ENCODE results near the gene GRM7. TPM values are rescaled to one million over a fixed set of nuclear protein-coding genes. Genes with fewer than 3 reads are reported as not detected.

GRM7 gene
- total RNA-seq, 1 experiment from 2014 or later: not detected

DNA sequence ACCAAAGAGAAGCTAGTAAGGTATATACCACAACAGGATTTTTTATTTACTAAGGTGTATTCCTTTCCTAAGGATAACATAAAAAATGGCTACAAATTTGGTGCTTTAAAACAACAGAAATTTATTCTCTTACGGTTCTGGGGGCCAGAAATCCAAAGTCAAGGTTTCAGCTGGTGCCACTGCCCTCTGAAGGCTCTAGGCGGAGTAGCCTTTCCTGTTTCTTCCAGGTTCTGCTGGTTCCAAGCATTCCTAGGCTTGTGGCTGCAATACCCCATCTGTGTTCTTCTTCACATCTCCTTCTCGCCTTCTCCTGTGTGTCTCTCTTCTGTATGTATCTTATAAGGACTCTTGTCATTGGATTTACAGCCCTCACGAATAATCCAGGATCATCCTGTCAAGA is 549.9 kb downstream of the GRM7 start:
- BruUV-seq (replicated peaks): no TSS peak
- DNase-seq (ENCODE audit: low spot score): no peak
- CTCF ChIA-PET: no interaction called here

DNA sequence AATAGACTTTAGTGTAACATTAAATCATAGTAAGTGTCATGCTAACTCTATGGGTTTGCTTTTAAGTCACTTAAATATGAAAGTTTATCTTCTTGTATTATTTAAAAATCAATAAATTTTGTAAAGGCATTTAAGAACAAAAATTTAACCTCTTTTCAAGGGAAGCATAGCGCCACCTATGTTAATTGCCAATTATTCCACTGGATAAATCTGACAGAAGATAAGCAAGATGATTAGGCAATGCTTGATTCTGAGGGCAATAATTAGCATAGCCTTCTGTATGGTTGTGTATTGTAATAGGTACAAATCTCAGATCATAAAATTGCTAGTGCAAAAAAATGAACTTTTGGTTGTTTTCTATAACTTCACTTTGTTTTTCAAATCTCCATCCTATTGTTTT is 560.1 kb downstream of the GRM7 start:
- ChIA-PET POLR2A (ENCODE audit: low non-redundant PET) (no interaction called here), CTCF (no interaction called here)
- Histone ChIP-seq H3K27me3 (replicated peaks; ENCODE audit: insufficient read depth, low read depth, low read length, poor library complexity) (no peaks in the 10 kb centered on the region), H3K4me1 (ENCODE audit: insufficient read depth, low read length, poor library complexity, severe bottlenecking) (no peaks in the 10 kb centered on the region), H3K4me3 (ENCODE audit: low read depth, low read length, poor library complexity, severe bottlenecking) (no peak overlapping the region), H3K9me3 (ENCODE audit: low read depth, low read length, poor library complexity, severe bottlenecking) (no peaks in the 10 kb centered on the region), H3K36me3 (ENCODE audit: insufficient read depth, low read length, poor library complexity, severe bottlenecking) (no peaks in the 10 kb centered on the region), H3K27ac (ENCODE audit: low read depth, low read length, poor library complexity, severe bottlenecking) (no peak overlapping the region)
- TF ChIP-seq, protein P1, sequence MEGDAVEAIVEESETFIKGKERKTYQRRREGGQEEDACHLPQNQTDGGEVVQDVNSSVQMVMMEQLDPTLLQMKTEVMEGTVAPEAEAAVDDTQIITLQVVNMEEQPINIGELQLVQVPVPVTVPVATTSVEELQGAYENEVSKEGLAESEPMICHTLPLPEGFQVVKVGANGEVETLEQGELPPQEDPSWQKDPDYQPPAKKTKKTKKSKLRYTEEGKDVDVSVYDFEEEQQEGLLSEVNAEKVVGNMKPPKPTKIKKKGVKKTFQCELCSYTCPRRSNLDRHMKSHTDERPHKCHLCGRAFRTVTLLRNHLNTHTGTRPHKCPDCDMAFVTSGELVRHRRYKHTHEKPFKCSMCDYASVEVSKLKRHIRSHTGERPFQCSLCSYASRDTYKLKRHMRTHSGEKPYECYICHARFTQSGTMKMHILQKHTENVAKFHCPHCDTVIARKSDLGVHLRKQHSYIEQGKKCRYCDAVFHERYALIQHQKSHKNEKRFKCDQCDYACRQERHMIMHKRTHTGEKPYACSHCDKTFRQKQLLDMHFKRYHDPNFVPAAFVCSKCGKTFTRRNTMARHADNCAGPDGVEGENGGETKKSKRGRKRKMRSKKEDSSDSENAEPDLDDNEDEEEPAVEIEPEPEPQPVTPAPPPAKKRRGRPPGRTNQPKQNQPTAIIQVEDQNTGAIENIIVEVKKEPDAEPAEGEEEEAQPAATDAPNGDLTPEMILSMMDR (conservative IDR thresholded peaks at IDR 0.05; ENCODE audit: low read depth, low read length): peak; percentile 46; the same call in 1 of the 2 replicates
- TF ChIP-seq EZH2 (IDR thresholded peaks at IDR 0.05; ENCODE audit: borderline replicate concordance, low read depth, low read length, poor library complexity, severe bottlenecking): no peak
- DNase-seq (ENCODE audit: low spot score): peak; percentile 5
- no TSS peak for BruUV-seq (replicated peaks)
- intact Hi-C loops (cut with micrococcal nuclease; ENCODE audit: unreplicated experiment): no loop called here

More for the DNA sequence above, 549.9 kb downstream of the GRM7 start:
- Histone ChIP-seq H3K9me3 (ENCODE audit: low read depth, low read length, poor library complexity, severe bottlenecking) (no peaks in the 10 kb centered on the region), H3K36me3 (ENCODE audit: insufficient read depth, low read length, poor library complexity, severe bottlenecking) (no peaks in the 10 kb centered on the region), H3K27ac (ENCODE audit: low read depth, low read length, poor library complexity, severe bottlenecking) (no peak overlapping the region), H3K4me1 (ENCODE audit: insufficient read depth, low read length, poor library complexity, severe bottlenecking) (no peaks in the 10 kb centered on the region), H3K4me3 (ENCODE audit: low read depth, low read length, poor library complexity, severe bottlenecking) (no peak overlapping the region), H3K27me3 (replicated peaks; ENCODE audit: insufficient read depth, low read depth, low read length, poor library complexity) (no peaks in the 10 kb centered on the region)
- intact Hi-C loops (cut with micrococcal nuclease; ENCODE audit: unreplicated experiment): no loop called here
- TF ChIP-seq, protein P1 (conservative IDR thresholded peaks at IDR 0.05; ENCODE audit: low read depth, low read length): no peak
- TF ChIP-seq EZH2 (IDR thresholded peaks at IDR 0.05; ENCODE audit: borderline replicate concordance, low read depth, low read length, poor library complexity, severe bottlenecking): no peak
- POLR2A ChIA-PET (ENCODE audit: low non-redundant PET): no interaction called here

DNA sequence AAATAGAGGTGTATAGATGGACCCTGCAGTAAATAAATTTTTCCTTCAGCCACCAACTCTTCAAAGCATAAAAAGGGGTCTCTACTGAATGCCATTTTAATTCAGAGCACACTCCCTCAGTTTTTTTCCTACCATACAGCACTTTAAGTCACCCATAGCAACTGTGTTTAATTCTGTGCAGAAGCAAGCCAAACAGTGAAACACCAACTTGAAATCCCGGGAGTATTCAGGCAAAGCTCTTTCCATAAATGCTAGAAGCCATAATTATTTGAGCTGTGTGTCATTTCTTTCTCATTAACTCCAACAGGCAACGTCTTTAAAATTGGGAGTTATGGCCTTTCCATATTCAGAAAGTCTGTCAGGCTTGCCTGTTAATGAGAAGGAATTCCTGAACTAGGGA is 562.1 kb downstream of the GRM7 start:
- no peak for DNase-seq (ENCODE audit: low spot score)
- H3K4me3 ChIP-seq (ENCODE audit: low read depth, low read length, poor library complexity, severe bottlenecking): no peak overlapping the region
- no peak overlapping the region for H3K27ac ChIP-seq (ENCODE audit: low read depth, low read length, poor library complexity, severe bottlenecking)
- H3K9me3 ChIP-seq (ENCODE audit: low read depth, low read length, poor library complexity, severe bottlenecking): no peaks in the 10 kb centered on the region
- H3K36me3 ChIP-seq (ENCODE audit: insufficient read depth, low read length, poor library complexity, severe bottlenecking): no peaks in the 10 kb centered on the region
- no peaks in the 10 kb centered on the region for H3K27me3 ChIP-seq (replicated peaks; ENCODE audit: insufficient read depth, low read depth, low read length, poor library complexity)
- POLR2A ChIA-PET (ENCODE audit: low non-redundant PET): no interaction called here
- H3K4me1 ChIP-seq (ENCODE audit: insufficient read depth, low read length, poor library complexity, severe bottlenecking): no peaks in the 10 kb centered on the region
- no TSS peak for BruUV-seq (replicated peaks)
- TF ChIP-seq EZH2 (IDR thresholded peaks at IDR 0.05; ENCODE audit: borderline replicate concordance, low read depth, low read length, poor library complexity, severe bottlenecking): no peak
- TF ChIP-seq, protein P1 (conservative IDR thresholded peaks at IDR 0.05; ENCODE audit: low read depth, low read length): no peak
- intact Hi-C loops (cut with micrococcal nuclease; ENCODE audit: unreplicated experiment): no loop called here
- CTCF ChIA-PET: no interaction called here

Measured in A673 (cell line).